Measurements from ENCODE around the gene MRPL24.

Gene MRPL24

DNA sequence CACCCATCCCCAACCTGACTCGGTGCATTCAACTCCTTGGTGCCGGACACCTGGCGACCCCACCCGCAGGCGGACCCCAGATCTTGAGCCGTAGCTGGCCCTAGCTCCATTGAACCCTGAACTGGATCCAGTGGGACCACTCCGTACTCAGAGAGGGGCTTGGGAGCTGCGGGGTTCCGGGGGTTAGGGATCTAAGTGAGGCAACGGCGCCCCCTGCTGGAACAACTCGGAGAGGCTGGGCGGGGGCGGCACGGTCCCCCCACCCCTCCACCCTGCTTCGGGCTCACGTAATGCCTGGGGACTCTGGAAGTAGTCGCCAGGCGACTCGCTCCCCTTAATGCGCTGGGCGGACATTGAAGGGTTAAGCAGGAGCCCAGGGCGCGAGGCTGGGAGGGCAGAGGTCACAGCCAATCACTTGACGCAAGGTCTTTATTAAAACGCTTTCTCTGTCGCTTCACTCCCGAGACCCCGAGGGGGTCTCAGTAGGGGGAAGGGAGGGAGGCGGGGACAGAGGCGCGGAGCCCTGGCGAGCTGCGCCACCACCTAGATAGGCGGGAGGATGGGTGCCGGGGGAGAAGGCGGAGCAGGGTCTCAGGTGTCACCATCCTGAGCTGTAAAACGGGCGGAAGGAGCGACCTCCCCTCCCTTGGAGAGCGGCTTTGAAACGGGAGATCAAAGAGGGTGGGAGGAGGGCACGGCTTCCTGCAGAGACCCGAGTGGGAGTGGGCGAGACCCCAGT, 34.8 kb downstream of the MRPL24 start:
- H3K4me1 ChIP-seq (ENCODE audit: insufficient read depth, low read length): peaks cover 52% of the 10 kb centered on the region
- peak overlapping the region; percentile 77 for H3K4me3 ChIP-seq (ENCODE audit: low read length)
- H3K9me3 ChIP-seq (ENCODE audit: insufficient read depth, low read depth, low read length): no peaks in the 10 kb centered on the region
- peaks cover 34% of the 10 kb centered on the region for H3K27me3 ChIP-seq (ENCODE audit: insufficient read depth, low read length)
- H3K27ac ChIP-seq (ENCODE audit: low read length): peak overlapping the region; percentile 78
- peaks cover 7% of the 10 kb centered on the region for H3K36me3 ChIP-seq (ENCODE audit: insufficient read depth, low read depth, low read length)
- peak overlapping the region; percentile 79; the same call in 1 of the 2 replicates for H3K9ac ChIP-seq (ENCODE audit: low read depth, low read length)

DNA sequence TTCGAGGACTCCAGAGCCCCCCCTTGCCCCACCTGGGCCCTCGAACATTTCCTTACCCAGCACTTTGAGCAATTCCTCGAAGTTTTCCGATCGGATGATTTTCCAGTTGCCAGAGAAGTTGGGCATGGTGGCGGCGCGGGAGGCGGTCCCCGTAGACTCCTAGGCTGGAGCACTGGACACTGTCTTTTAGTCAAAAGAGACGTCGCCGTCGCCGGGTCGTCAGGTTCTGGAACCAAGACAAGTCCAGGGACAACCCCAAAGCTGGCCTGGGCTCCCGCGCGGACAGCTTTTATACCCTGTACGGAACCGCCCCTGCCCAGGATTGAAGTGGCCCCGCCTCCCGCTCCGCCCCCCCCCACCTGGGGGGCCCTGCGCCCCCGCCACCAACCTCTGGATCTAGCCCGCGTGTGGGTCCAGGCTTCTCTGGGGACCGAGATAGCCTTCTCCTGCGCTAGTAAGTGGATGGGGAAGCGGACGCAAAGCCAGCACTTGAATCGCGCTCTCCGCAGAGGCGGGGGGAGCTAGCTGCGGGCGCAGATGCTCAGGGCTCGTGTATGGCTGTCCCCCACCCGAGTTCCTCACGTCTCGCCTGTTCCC, 35.5 kb downstream of the MRPL24 start, which contains the start of gene CRABP2:
Gene CRABP2 (minus strand): TSS at position 263 of the 597 bp plus-strand sequence. CDS start 137 bp downstream, at position 126.
- Histone ChIP-seq H3K27me3 (ENCODE audit: insufficient read depth, low read length) (peaks cover 34% of the 10 kb centered on the region), H3K4me1 (ENCODE audit: insufficient read depth, low read length) (peaks cover 47% of the 10 kb centered on the region), H3K4me3 (ENCODE audit: low read length) (peak within 1 kb of the TSS; percentile 77), H3K36me3 (ENCODE audit: insufficient read depth, low read depth, low read length) (peaks cover 14% of the 10 kb centered on the region), H3K27ac (ENCODE audit: low read length) (peak within 1 kb of the TSS; percentile 78), H3K9me3 (ENCODE audit: insufficient read depth, low read depth, low read length) (no peaks in the 10 kb centered on the region), H3K9ac (ENCODE audit: low read depth, low read length) (peak within 1 kb of the TSS; percentile 79)

DNA sequence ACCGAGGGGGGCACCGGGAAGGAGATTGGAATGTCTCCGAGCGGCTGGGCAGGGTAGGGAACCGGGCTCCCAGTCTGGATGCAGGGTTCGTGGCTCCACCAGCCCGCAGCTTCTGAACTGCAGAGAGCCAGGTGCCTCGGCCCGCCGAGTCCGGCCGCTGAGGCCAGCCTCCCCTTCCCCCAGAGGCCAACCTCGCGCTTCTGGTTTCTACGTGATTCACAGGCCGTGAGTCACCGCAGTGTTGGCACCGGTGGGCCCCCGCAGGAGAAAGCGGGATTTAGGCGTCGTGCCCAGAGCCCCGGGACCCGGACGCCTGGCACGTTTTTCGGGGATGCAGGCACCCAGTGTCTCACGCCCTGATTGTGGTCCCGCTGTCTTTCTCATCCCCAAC, 36.0 kb downstream of the MRPL24 start:
- Histone ChIP-seq H3K36me3 (ENCODE audit: insufficient read depth, low read depth, low read length) (peaks cover 19% of the 10 kb centered on the region), H3K4me3 (ENCODE audit: low read length) (peak overlapping the region; percentile 77), H3K4me1 (ENCODE audit: insufficient read depth, low read length) (peaks cover 42% of the 10 kb centered on the region), H3K9ac (ENCODE audit: low read depth, low read length) (peak overlapping the region; percentile 79), H3K27me3 (ENCODE audit: insufficient read depth, low read length) (peaks cover 31% of the 10 kb centered on the region), H3K27ac (ENCODE audit: low read length) (no peak overlapping the region), H3K9me3 (ENCODE audit: insufficient read depth, low read depth, low read length) (no peaks in the 10 kb centered on the region)

DNA sequence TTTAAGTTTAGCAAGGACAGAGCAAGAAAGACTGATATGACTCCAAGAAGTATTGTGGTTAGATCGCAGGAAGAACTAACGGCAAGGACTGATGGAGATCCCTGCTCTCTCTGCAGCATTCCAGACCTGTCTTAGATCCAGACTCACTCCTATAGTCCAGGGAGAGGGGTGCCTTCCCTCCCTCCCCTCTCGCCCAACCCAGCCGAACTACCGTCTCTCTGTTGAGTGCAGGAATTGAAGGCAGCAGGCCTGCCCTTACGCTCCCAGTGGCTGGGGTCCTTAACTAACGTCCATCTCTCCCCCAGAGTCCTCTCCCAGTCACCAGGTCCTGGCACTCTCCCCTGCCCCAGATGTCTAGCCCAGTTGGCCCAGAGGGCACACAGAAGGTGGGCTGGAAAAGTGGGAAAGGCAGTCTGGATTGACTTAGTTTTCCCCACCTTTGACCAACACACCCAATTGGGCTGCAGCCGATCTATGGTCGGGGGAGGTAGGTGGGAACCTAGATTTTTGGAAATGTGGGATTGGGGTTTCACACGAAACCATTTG, 36.6 kb downstream of the MRPL24 start:
- H3K9me3 ChIP-seq (ENCODE audit: insufficient read depth, low read depth, low read length): no peaks in the 10 kb centered on the region
- H3K4me1 ChIP-seq (ENCODE audit: insufficient read depth, low read length): peaks cover 35% of the 10 kb centered on the region; the same call in 1 of the 2 replicates
- peak overlapping the region; percentile 79; the same call in 1 of the 2 replicates for H3K9ac ChIP-seq (ENCODE audit: low read depth, low read length)
- peaks cover 30% of the 10 kb centered on the region for H3K27me3 ChIP-seq (ENCODE audit: insufficient read depth, low read length)
- H3K36me3 ChIP-seq (ENCODE audit: insufficient read depth, low read depth, low read length): peaks cover 23% of the 10 kb centered on the region
- peak overlapping the region; percentile 77 for H3K4me3 ChIP-seq (ENCODE audit: low read length)
- H3K27ac ChIP-seq (ENCODE audit: low read length): no peak overlapping the region

DNA sequence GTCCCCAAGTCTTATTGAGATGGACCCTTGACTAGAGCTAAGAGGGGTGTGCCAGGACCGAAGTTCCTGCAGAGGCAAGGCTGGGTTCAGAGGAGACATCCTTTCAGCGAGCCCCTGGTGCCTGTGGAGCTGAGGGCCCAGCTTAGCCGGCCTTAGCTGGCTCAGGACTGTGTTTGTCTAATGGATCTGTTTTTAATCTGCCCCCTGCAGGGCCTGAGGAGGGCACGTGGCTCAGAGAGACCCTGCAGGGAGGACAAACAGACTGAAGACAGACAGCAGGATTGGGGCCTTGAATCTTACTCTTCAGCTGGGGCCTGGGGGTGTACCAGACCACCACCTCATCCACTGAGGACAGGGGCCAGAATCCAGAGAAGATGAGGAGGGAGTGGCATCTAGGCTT, 37.1 kb downstream of the MRPL24 start:
- peaks cover 28% of the 10 kb centered on the region for H3K36me3 ChIP-seq (ENCODE audit: insufficient read depth, low read depth, low read length)
- peak overlapping the region; percentile 79; the same call in 1 of the 2 replicates for H3K9ac ChIP-seq (ENCODE audit: low read depth, low read length)
- H3K27me3 ChIP-seq (ENCODE audit: insufficient read depth, low read length): peaks cover 30% of the 10 kb centered on the region
- no peaks in the 10 kb centered on the region for H3K9me3 ChIP-seq (ENCODE audit: insufficient read depth, low read depth, low read length)
- H3K27ac ChIP-seq (ENCODE audit: low read length): no peak overlapping the region
- H3K4me1 ChIP-seq (ENCODE audit: insufficient read depth, low read length): peaks cover 30% of the 10 kb centered on the region; the same call in 1 of the 2 replicates
- peak overlapping the region; percentile 77 for H3K4me3 ChIP-seq (ENCODE audit: low read length)

DNA sequence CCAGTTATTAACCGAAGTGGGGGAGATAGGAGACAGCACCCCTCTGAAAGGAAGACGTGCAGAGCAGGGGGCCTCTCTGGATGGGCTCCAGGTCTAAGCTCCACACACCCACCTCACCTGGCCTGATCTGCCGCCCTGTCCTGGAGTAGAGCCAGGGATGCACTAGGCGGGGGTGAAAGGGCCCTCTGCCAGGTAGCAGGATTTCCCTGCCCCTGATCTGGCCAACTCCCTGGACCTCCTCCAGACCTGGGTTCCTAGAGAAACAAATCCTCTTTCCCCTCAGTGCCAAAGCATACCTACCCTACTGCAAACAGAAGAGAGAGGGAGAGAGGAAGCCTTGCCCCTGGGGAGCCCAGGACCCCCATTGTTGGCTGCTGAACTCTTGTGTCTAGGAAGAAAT, 37.6 kb downstream of the MRPL24 start:
- Histone ChIP-seq H3K4me3 (ENCODE audit: low read length) (peak overlapping the region; percentile 77), H3K9me3 (ENCODE audit: insufficient read depth, low read depth, low read length) (no peaks in the 10 kb centered on the region), H3K9ac (ENCODE audit: low read depth, low read length) (0 out of 2 replicates have a peak overlapping the region, but pooled peaks have one; percentile 79), H3K4me1 (ENCODE audit: insufficient read depth, low read length) (peaks cover 26% of the 10 kb centered on the region; the same call in 1 of the 2 replicates), H3K36me3 (ENCODE audit: insufficient read depth, low read depth, low read length) (peaks cover 32% of the 10 kb centered on the region), H3K27ac (ENCODE audit: low read length) (no peak overlapping the region), H3K27me3 (ENCODE audit: insufficient read depth, low read length) (peaks cover 30% of the 10 kb centered on the region)

DNA sequence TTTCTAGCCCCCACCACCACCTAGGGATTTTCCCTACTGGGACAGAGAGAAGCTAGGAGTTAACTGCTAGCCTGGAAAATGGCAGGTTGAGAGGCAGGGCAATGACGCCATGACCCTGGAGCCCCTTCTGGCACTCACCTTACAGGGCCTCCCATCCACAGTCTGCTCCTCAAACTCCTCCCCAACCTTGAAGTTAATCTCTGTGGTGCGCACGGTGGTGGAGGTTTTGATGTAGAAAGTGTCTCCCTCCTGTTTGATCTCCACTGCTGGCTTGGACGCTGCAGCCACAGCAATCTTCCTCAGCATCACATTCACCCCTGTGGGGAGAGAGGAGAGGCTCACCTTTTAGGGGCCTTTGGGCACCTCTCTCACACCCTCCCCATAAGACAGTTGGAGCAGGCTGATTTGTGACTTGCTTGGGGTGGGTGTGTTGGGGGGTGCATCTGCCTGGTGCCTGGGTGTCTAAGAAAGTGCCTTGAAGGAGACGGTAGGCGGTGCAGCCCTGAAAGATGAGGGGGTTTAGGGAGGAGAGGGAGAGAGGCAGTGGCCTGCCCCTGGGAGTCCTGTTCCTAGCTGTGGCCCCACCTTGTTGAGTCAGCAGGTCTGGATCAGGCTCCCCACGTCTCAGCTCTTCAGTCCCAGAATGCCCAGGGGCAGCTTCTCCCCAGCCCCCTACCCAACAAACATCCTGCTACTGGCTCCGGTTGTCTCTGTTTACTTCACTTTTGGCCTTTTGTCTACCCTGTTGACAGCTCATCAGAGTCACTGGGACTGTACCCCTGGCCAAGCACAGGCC, 40.0 kb downstream of the MRPL24 start:
- H3K27me3 ChIP-seq (ENCODE audit: insufficient read depth, low read length): peaks cover 30% of the 10 kb centered on the region
- H3K27ac ChIP-seq (ENCODE audit: low read length): no peak overlapping the region
- no peak overlapping the region for H3K4me3 ChIP-seq (ENCODE audit: low read length)
- H3K9me3 ChIP-seq (ENCODE audit: insufficient read depth, low read depth, low read length): no peaks in the 10 kb centered on the region
- peaks cover 38% of the 10 kb centered on the region for H3K36me3 ChIP-seq (ENCODE audit: insufficient read depth, low read depth, low read length)
- no peak overlapping the region for H3K9ac ChIP-seq (ENCODE audit: low read depth, low read length)
- peaks cover 14% of the 10 kb centered on the region; the same call in 1 of the 2 replicates for H3K4me1 ChIP-seq (ENCODE audit: insufficient read depth, low read length)

DNA sequence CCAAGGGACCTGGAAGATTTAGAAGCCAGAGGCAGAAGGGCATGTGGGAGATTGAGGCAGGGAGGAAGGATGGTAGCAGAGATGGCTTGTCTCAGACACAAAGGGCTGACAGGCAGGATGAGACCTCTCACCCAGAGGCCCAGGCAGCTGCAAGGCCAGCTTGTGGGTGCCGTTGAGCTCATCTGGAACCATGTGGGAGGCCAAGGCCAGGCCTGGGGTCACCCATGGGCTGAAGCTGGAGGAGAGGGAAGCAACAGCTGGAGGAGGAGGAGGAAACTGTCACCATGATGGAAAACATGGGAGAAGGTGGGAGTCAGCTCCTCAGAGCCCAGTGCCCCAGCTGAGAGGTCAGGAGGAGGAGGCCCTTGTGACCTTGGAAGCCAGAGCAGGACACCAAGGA, 41.9 kb downstream of the MRPL24 start:
- no peak overlapping the region for H3K4me3 ChIP-seq (ENCODE audit: low read length)

DNA sequence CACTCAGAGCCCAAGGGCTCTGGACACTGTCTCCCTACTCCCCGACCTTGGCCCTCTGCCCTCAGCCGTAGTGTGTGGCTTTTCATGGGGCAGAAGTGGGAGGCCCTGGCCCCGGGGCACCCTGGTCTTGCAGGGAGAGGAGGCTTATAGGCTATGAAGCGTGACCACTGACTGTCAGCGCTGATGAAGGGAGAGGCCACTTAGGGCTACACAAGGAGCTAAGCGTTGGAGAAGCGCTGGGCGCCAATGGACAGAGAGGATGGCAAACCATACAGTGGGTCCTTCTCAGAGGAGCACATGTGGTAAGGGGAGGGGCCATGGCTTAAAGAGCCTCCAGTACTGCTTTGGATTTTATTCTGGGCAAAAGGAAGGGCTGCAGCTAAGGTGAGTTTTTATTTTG, 43.4 kb downstream of the MRPL24 start:
- Histone ChIP-seq H3K4me1 (ENCODE audit: insufficient read depth, low read length) (peaks cover 21% of the 10 kb centered on the region), H3K36me3 (ENCODE audit: insufficient read depth, low read depth, low read length) (peaks cover 38% of the 10 kb centered on the region), H3K4me3 (ENCODE audit: low read length) (no peak overlapping the region), H3K27me3 (ENCODE audit: insufficient read depth, low read length) (no peaks in the 10 kb centered on the region), H3K9me3 (ENCODE audit: insufficient read depth, low read depth, low read length) (no peaks in the 10 kb centered on the region), H3K9ac (ENCODE audit: low read depth, low read length) (no peak overlapping the region), H3K27ac (ENCODE audit: low read length) (no peak overlapping the region)

More for the DNA sequence above, 41.9 kb downstream of the MRPL24 start:
- Histone ChIP-seq H3K27ac (ENCODE audit: low read length) (no peak overlapping the region), H3K9ac (ENCODE audit: low read depth, low read length) (no peak overlapping the region), H3K9me3 (ENCODE audit: insufficient read depth, low read depth, low read length) (no peaks in the 10 kb centered on the region), H3K36me3 (ENCODE audit: insufficient read depth, low read depth, low read length) (peaks cover 38% of the 10 kb centered on the region), H3K27me3 (ENCODE audit: insufficient read depth, low read length) (peaks cover 14% of the 10 kb centered on the region; the same call in 1 of the 2 replicates), H3K4me1 (ENCODE audit: insufficient read depth, low read length) (peaks cover 16% of the 10 kb centered on the region; the same call in 1 of the 2 replicates)

DNA sequence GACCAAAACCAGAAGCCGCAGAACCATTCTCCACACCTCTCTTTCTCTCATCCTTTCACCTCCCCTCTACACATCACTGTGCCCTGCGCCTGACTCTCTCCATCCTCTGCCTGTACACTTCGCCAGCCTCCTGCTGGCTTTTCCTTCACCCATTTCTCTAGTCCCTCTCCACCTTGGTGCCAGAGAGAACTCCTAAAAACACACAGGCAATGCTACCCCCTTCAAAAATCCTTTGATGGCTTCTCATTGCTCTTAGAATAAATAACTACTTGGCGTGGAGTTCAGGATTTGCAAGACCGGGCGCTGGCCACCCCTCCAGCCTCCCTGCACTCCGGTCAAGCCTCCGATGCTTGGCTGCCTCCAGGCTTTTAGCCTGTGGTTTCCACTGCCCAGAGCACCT, 44.1 kb downstream of the MRPL24 start:
- no peak overlapping the region for H3K9ac ChIP-seq (ENCODE audit: low read depth, low read length)
- peaks cover 28% of the 10 kb centered on the region for H3K4me1 ChIP-seq (ENCODE audit: insufficient read depth, low read length)
- H3K36me3 ChIP-seq (ENCODE audit: insufficient read depth, low read depth, low read length): peaks cover 37% of the 10 kb centered on the region
- H3K27ac ChIP-seq (ENCODE audit: low read length): no peak overlapping the region
- H3K4me3 ChIP-seq (ENCODE audit: low read length): no peak overlapping the region
- no peaks in the 10 kb centered on the region for H3K9me3 ChIP-seq (ENCODE audit: insufficient read depth, low read depth, low read length)
- no peaks in the 10 kb centered on the region; the same call in 1 of the 2 replicates for H3K27me3 ChIP-seq (ENCODE audit: insufficient read depth, low read length)

DNA sequence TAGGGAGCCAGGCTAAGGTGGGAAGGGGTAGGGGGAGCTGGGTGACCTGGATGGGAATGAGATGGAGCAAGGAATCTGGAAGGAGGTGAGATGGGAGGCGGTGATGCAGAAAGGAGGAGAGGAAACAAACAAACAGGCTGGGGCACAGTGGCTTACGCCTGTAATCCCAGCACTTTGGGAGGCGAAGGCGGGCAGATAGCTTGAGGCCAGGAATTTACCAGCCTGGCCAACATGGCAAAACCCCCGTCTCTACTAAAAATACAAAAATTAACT, 46.3 kb downstream of the MRPL24 start:
- Histone ChIP-seq H3K27ac (ENCODE audit: low read length) (peak overlapping the region; percentile 85), H3K4me1 (ENCODE audit: insufficient read depth, low read length) (peaks cover 46% of the 10 kb centered on the region), H3K27me3 (ENCODE audit: insufficient read depth, low read length) (peaks cover 16% of the 10 kb centered on the region; the same call in 1 of the 2 replicates), H3K36me3 (ENCODE audit: insufficient read depth, low read depth, low read length) (peaks cover 17% of the 10 kb centered on the region), H3K9ac (ENCODE audit: low read depth, low read length) (peak overlapping the region; percentile 79; the same call in 1 of the 2 replicates), H3K9me3 (ENCODE audit: insufficient read depth, low read depth, low read length) (no peaks in the 10 kb centered on the region), H3K4me3 (ENCODE audit: low read length) (peak overlapping the region; percentile 59; the same call in 1 of the 2 replicates)
